GM12878 (cell line): ENCODE results near the gene BLACAT1. TPM values are rescaled to one million over a fixed set of nuclear protein-coding genes. Genes with fewer than 3 reads are reported as not detected.

ENCODE experiments used
- ATAC-seq: fragments of 200-7000 bp; cut with Tn5 transposase; 3 replicates; pipeline ENCODE4 v1.9.1; 2020; ENCODE audit warnings: mild to moderate bottlenecking, moderate library complexity
- BruUV-seq: library from RNA; stranded (reverse); fragments of 400-500 nt; replicated peaks from 2 replicates; lab custom pipeline; 2021; lab: Mats Ljungman, UMichigan
- CTCF ChIA-PET: fragments of 300-600 bp; sonication (Branson Sonifier 250); formaldehyde crosslinking; extraction: SDS; loops from one replicate; lab custom pipeline; 2021; ENCODE audit warnings: inconsistent platforms; lab: Yijun Ruan, JAX
- POLR2A ChIA-PET: fragments of 350-600 bp; formaldehyde crosslinking; extraction: SDS; loops from one replicate; lab custom pipeline; 2021; ENCODE audit warnings: inconsistent platforms; lab: Charles Lee
- RAD21 ChIA-PET: fragments of 300-600 bp; sonication (Branson Sonifier 250); formaldehyde crosslinking; loops from one replicate; lab custom pipeline; 2023; ENCODE audit warnings: antibody characterized with exemption; ENCODE audit not compliant: unreplicated experiment; lab: Charles Lee
- SMC1A ChIA-PET: fragments of 300-600 bp; sonication (Branson Sonifier 250); formaldehyde crosslinking; loops from one replicate; lab custom pipeline; 2023; ENCODE audit not compliant: unreplicated experiment, uncharacterized antibody; lab: Charles Lee
- DNase-seq: peaks from one replicate; pipeline ENCODE4 v3.0.0-alpha.2; 2011; ENCODE audit warnings: low read depth, low spot score
- FAIRE-seq: peaks from 3 replicates; lab custom pipeline; 2011; peaks lifted over from hg19 to GRCh38; lab: Jason Lieb, UNC
- H2AFZ ChIP-seq: 2 replicates; pipeline ENCODE4 v1.6.0; 2011; ENCODE audit warnings: low read depth, low read length, control low read depth; ENCODE audit not compliant: control insufficient read depth
- H3K27ac ChIP-seq: 2 replicates; pipeline ENCODE4 v1.5.1; 2011; ENCODE audit warnings: control low read depth; ENCODE audit not compliant: control insufficient read depth, insufficient read depth
- H3K27me3 ChIP-seq, 2 experiments: replicated peaks in 1 of 2; 2 replicates each; pipeline versions ENCODE4 v1.6.0 to v1.6.1; 2011; ENCODE audit warnings: low read length in 1 of 2; ENCODE audit not compliant: control insufficient read depth in 2 of 2, insufficient read depth in 2 of 2
- H3K36me3 ChIP-seq, 2 experiments: 2 replicates each; pipeline ENCODE4 v1.5.1; 2011; ENCODE audit warnings: low read length in 1 of 2; ENCODE audit not compliant: control insufficient read depth in 2 of 2, insufficient read depth in 2 of 2
- H3K4me1 ChIP-seq: 2 replicates; pipeline ENCODE4 v1.6.1; 2011; ENCODE audit warnings: mild to moderate bottlenecking, low read length, moderate library complexity, mixed read lengths; ENCODE audit not compliant: control insufficient read depth, insufficient read depth
- H3K4me2 ChIP-seq: 2 replicates; pipeline ENCODE4 v1.6.0; 2011; ENCODE audit warnings: control low read depth; ENCODE audit not compliant: control insufficient read depth, insufficient read depth
- H3K4me3 ChIP-seq: fragments of 200-600 bp; sonication (generic); 2 replicates; pipeline ENCODE4 v1.5.1; 2016
- H3K79me2 ChIP-seq: 2 replicates; pipeline ENCODE4 v1.6.0; 2011; ENCODE audit warnings: low read length; ENCODE audit not compliant: control insufficient read depth, insufficient read depth
- H3K9ac ChIP-seq: 2 replicates; pipeline ENCODE4 v1.8.0; 2011; ENCODE audit warnings: low read length, control low read depth, mixed read lengths; ENCODE audit not compliant: control insufficient read depth, insufficient read depth
- H3K9me3 ChIP-seq: replicated peaks from 3 replicates; pipeline ENCODE4 v1.5.1; 2011; ENCODE audit warnings: mild to moderate bottlenecking, low read length; ENCODE audit not compliant: control insufficient read depth, insufficient read depth
- H4K20me1 ChIP-seq: 2 replicates; pipeline ENCODE4 v1.6.0; 2011; ENCODE audit not compliant: control insufficient read depth, insufficient read depth
- ATF7 ChIP-seq: fragments of 450-650 bp; IDR thresholded peaks from 2 replicates; pipeline ENCODE4 v1.6.1; 2016; ENCODE audit warnings: low read depth, mild to moderate bottlenecking
- BHLHE40 ChIP-seq, 2 experiments: fragments of 450-650 bp in 1 of 2; IDR thresholded peaks; 2 replicates each; pipeline ENCODE4 v1.6.1; 2011 to 2017; ENCODE audit warnings: low read depth in 2 of 2, borderline replicate concordance in 1 of 2, improper control_type of control experiment in 1 of 2, low read length in 1 of 2, mild to moderate bottlenecking in 1 of 2
- CREB1 ChIP-seq: IDR thresholded peaks from 2 replicates; pipeline ENCODE4 v1.6.1; 2012; ENCODE audit warnings: low read depth, mild to moderate bottlenecking, inconsistent platforms
- CREM ChIP-seq: IDR thresholded peaks from 2 replicates; pipeline ENCODE4 v1.6.1; 2014; ENCODE audit warnings: antibody characterized with exemption, low read depth
- CTCF ChIP-seq, 3 experiments: IDR thresholded peaks in 2 of 3; conservative IDR thresholded peaks in 1 of 3; 2 replicates each; pipeline ENCODE4 v1.5.1; 2011; ENCODE audit warnings: low read depth in 3 of 3, low read length in 3 of 3, mild to moderate bottlenecking in 3 of 3, control low read depth in 2 of 3, moderate library complexity in 2 of 3, inconsistent platforms in 1 of 3, mixed read lengths in 1 of 3; ENCODE audit not compliant: control insufficient read depth in 2 of 3, insufficient read depth in 1 of 3; ENCODE audit errors: extremely low read depth in 1 of 3
- DPF2 ChIP-seq: fragments of 450-650 bp; IDR thresholded peaks from 2 replicates; pipeline ENCODE4 v1.6.1; 2017; ENCODE audit warnings: mild to moderate bottlenecking
- IKZF1 ChIP-seq: fragments of 450-650 bp; conservative IDR thresholded peaks from 2 replicates; pipeline ENCODE4 v1.6.1; 2017; ENCODE audit warnings: antibody characterized with exemption, mild to moderate bottlenecking
- IKZF2 ChIP-seq, 2 experiments: fragments of 450-650 bp; IDR thresholded peaks; 2 replicates each; pipeline ENCODE4 v1.6.1; 2017; ENCODE audit warnings: mild to moderate bottlenecking in 2 of 2, moderate library complexity in 2 of 2
- POLR2AphosphoS2 ChIP-seq: IDR thresholded peaks from 2 replicates; pipeline ENCODE4 v1.6.1; 2011; ENCODE audit warnings: low read depth, mild to moderate bottlenecking, low read length, improper control_type of control experiment, moderate library complexity
- RB1 ChIP-seq: fragments of 450-650 bp; formaldehyde crosslinking; IDR thresholded peaks from 2 replicates; pipeline ENCODE4 v1.6.1; 2017; ENCODE audit warnings: mild to moderate bottlenecking, borderline replicate concordance
- RUNX3 ChIP-seq: IDR thresholded peaks from 2 replicates; pipeline ENCODE4 v1.6.1; 2012; ENCODE audit warnings: low read length, inconsistent platforms
- SMARCA5 ChIP-seq: fragments of 450-650 bp; IDR thresholded peaks from 2 replicates; pipeline ENCODE4 v1.6.1; 2017; ENCODE audit warnings: mild to moderate bottlenecking
- STAT1 ChIP-seq: fragments of 450-650 bp; conservative IDR thresholded peaks from 2 replicates; pipeline ENCODE4 v1.6.1; 2014; ENCODE audit warnings: antibody characterized with exemption, mild to moderate bottlenecking
- TAF1 ChIP-seq: IDR thresholded peaks from 2 replicates; pipeline ENCODE4 v1.6.1; 2011; ENCODE audit warnings: mild to moderate bottlenecking, low read depth, low read length, borderline replicate concordance
- WGBS: methylation state at CpG from one replicate; pipeline ENCODE4 v1.1.6; 2016; ENCODE audit warnings: low lambda C conversion rate; ENCODE audit not compliant: insufficient replicate concordance, insufficient coverage; ENCODE audit errors: missing lambda C conversion rate; 5-methylcytosine and 5-hydroxymethylcytosine counted together
- in situ Hi-C: fragments of 300-500 bp; cut with MboI; formaldehyde crosslinking; loops from 9 replicates; pipeline ENCODE4 v1.14.3; 2018; ENCODE audit warnings: mixed read lengths
- intact Hi-C: fragments of 100-400 bp; cut with micrococcal nuclease; formaldehyde crosslinking; loops from one replicate; pipeline ENCODE4 v1.14.2; 2022; ENCODE audit not compliant: unreplicated experiment
- polyA plus RNA-seq, 11 experiments: library from polyadenylated mRNA; depleted of rRNA in 4 of 11; unstranded in 6 of 11; stranded (reverse) in 5 of 11; fragments of >200 nt; fragmentation: Nextera tagmentation in 4 of 11; fragmentation: Illumina TruSeq in 1 of 11; extraction: Ambion mirVana in 4 of 11; extraction: Trizol in 1 of 11; gene quantifications; 1 replicate in 1 of 11; 2 replicates in 10 of 11; pipeline versions ENCODE4 v1.2.1 to v1.2.3, GENCODE V29; 2011 to 2016; ENCODE audit warnings: inconsistent platforms in 2 of 11, missing spikeins in 2 of 11, low read depth in 1 of 11
- total RNA-seq, 4 experiments: library from RNA; depleted of rRNA in 3 of 4; stranded (reverse); fragments of >200 nt in 3 of 4; fragmentation: Illumina TruSeq in 1 of 4; extraction: Trizol in 1 of 4; gene quantifications; 2 replicates each; pipeline versions ENCODE4 v1.2.1 to v1.2.3, GENCODE V29; 2013 to 2021
- TF ChIP-seq, protein P1 (sequence below): IDR thresholded peaks from 2 replicates; pipeline ENCODE4 v1.6.1; 2011; ENCODE audit warnings: low read depth, mild to moderate bottlenecking, low read length, moderate library complexity, borderline replicate concordance; ENCODE audit errors: extremely low read depth
- TF ChIP-seq, protein P2 (sequence below): fragments of 450-650 bp; IDR thresholded peaks from 2 replicates; pipeline ENCODE4 v1.6.1; 2016; ENCODE audit warnings: mild to moderate bottlenecking
- TF ChIP-seq, protein P3 (sequence below): fragments of 450-650 bp; IDR thresholded peaks from 2 replicates; pipeline ENCODE4 v1.6.1; 2017; ENCODE audit warnings: mild to moderate bottlenecking, low read depth, inconsistent platforms; ENCODE audit not compliant: poor library complexity, severe bottlenecking

BLACAT1 gene
- total and polyA plus RNA-seq, 10 of the 15 experiments (the other 5 are each of a cell fraction or from before 2014, with no cell fraction given), result 0.04 to 1.6 (median 0.15) TPM; not detected in 1

- ChIA-PET POLR2A (interaction anchor here (0.6 to 1.9 kb wide), 7 partner anchors 9 to 320 kb away, joined by 3 to 10 read pairs (median 4); no protein-coding TSS in a partner anchor), SMC1A (interaction anchor here (0.7 to 5.0 kb wide), 13 partner anchors 9 to 167 kb away, joined by 3 to 35 read pairs (median 4); no protein-coding TSS in a partner anchor), CTCF (interaction anchor here (0.6 to 5.6 kb wide), 17 partner anchors 8 to 167 kb away, joined by 3 to 55 read pairs (median 6); no protein-coding TSS in a partner anchor), RAD21 (interaction anchor here (0.8 to 5.9 kb wide), 9 partner anchors 10 to 123 kb away, joined by 3 to 42 read pairs (median 7); no protein-coding TSS in a partner anchor)
- Histone ChIP-seq H3K4me1 (peaks cover 20% of the 10 kb centered on the region), H3K4me2 (peak overlapping the region; percentile 67), H3K9me3 (no peaks in the 10 kb centered on the region), H3K79me2 (no peaks in the 10 kb centered on the region), H2AFZ (peak overlapping the region; percentile 68), H3K9ac (no peak overlapping the region), H3K27ac (peak overlapping the region; percentile 59), H3K4me3 (peak overlapping the region; percentile 60; the same call in 1 of the 2 replicates), H4K20me1 (no peaks in the 10 kb centered on the region), H3K27me3 (no peaks in the 10 kb centered on the region; a peak in 1 of 4 replicates), H3K36me3 (no peaks in the 10 kb centered on the region)
- in situ Hi-C loops (no loop called here), intact Hi-C loops (loop anchor here (2.0 kb wide), 1 partner anchor 40 kb away; no protein-coding TSS in a partner anchor)
- 17% methylated on average over 13 of the region's 15 CpGs for WGBS
- DNase-seq (peak; percentile 47), FAIRE-seq (peak; percentile 85), ATAC-seq (peak; percentile 92)
- TSS peak; percentile 79 for BruUV-seq
- TF ChIP-seq POLR2AphosphoS2, result no peak
- TF ChIP-seq BHLHE40 (IDR thresholded peaks at IDR 0.05; ENCODE audit: borderline replicate concordance in 1 of 2, low read depth in 2 of 2, low read length in 1 of 2), result peak; percentile 44 to 79; a peak in 3 of 4 replicates
- no peak for TF ChIP-seq STAT1
- TF ChIP-seq, protein P1, sequence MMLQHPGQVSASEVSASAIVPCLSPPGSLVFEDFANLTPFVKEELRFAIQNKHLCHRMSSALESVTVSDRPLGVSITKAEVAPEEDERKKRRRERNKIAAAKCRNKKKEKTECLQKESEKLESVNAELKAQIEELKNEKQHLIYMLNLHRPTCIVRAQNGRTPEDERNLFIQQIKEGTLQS, result no peak
- peak; percentile 12 to 34; a peak in 1 of 4 replicates for TF ChIP-seq IKZF2 (IDR thresholded peaks at IDR 0.05)
- TF ChIP-seq CREM, result no peak
- TF ChIP-seq, protein P2, sequence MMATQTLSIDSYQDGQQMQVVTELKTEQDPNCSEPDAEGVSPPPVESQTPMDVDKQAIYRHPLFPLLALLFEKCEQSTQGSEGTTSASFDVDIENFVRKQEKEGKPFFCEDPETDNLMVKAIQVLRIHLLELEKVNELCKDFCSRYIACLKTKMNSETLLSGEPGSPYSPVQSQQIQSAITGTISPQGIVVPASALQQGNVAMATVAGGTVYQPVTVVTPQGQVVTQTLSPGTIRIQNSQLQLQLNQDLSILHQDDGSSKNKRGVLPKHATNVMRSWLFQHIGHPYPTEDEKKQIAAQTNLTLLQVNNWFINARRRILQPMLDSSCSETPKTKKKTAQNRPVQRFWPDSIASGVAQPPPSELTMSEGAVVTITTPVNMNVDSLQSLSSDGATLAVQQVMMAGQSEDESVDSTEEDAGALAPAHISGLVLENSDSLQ, result 0 out of 2 replicates have a peak, but pooled peaks have one; percentile 3
- peak; percentile 77 for TF ChIP-seq IKZF1
- TF ChIP-seq, protein P3, sequence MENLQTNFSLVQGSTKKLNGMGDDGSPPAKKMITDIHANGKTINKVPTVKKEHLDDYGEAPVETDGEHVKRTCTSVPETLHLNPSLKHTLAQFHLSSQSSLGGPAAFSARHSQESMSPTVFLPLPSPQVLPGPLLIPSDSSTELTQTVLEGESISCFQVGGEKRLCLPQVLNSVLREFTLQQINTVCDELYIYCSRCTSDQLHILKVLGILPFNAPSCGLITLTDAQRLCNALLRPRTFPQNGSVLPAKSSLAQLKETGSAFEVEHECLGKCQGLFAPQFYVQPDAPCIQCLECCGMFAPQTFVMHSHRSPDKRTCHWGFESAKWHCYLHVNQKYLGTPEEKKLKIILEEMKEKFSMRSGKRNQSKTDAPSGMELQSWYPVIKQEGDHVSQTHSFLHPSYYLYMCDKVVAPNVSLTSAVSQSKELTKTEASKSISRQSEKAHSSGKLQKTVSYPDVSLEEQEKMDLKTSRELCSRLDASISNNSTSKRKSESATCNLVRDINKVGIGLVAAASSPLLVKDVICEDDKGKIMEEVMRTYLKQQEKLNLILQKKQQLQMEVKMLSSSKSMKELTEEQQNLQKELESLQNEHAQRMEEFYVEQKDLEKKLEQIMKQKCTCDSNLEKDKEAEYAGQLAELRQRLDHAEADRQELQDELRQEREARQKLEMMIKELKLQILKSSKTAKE, result no peak
- no peak for TF ChIP-seq CREB1
- no peak for TF ChIP-seq TAF1
- peak; percentile 29; the same call in 1 of the 2 replicates for TF ChIP-seq RB1
- peak; percentile 37 for TF ChIP-seq RUNX3
- TF ChIP-seq ATF7, result peak; percentile 54
- TF ChIP-seq SMARCA5, result peak; percentile 81; the same call in 1 of the 2 replicates
- TF ChIP-seq CTCF (IDR thresholded peaks at IDR 0.05 in 2 of 3, conservative IDR thresholded peaks at IDR 0.05 in 1 of 3; ENCODE audit: control insufficient read depth in 2 of 3, extremely low read depth in 1 of 3, insufficient read depth in 1 of 3, low read depth in 3 of 3, low read length in 3 of 3), result no peak
- TF ChIP-seq DPF2, result peak; percentile 32
Observed at GRCh38 chr1:205440476-205441317, 15.1 kb downstream of the BLACAT1 start.
